ENCODE data around the gene SLC15A4. TPM values are rescaled to one million over a fixed set of nuclear protein-coding genes. Genes with fewer than 3 reads are reported as not detected.
A peak's percentile ranks its signal among the peaks of the same experiment; 100 is the strongest.

The SLC15A4 gene
- total RNA-seq, 1 donor: 49.2 TPM

GRCh38 chr12:128772249-128772648, 51.5 kb downstream of the SLC15A4 start:
- no peak for DNase-seq (ENCODE audit: low read depth)
- H3K4me3 ChIP-seq (ENCODE audit: low read depth, low read length): no peak overlapping the region
- no peak for TF ChIP-seq CTCF (IDR thresholded peaks at IDR 0.05; ENCODE audit: insufficient read depth, low read depth, low read length)

GRCh38 chr12:128771681-128772080, 52.1 kb downstream of the SLC15A4 start:
- no peak overlapping the region for H3K4me3 ChIP-seq (ENCODE audit: low read depth, low read length)
- DNase-seq (ENCODE audit: low read depth): peak; percentile 33
- TF ChIP-seq CTCF (IDR thresholded peaks at IDR 0.05; ENCODE audit: insufficient read depth, low read depth, low read length): no peak

GRCh38 chr12:128767518-128767917, 56.2 kb downstream of the SLC15A4 start:
- no peak for DNase-seq (ENCODE audit: low read depth)
- no peak overlapping the region for H3K4me3 ChIP-seq (ENCODE audit: low read depth, low read length)
- TF ChIP-seq CTCF (IDR thresholded peaks at IDR 0.05; ENCODE audit: insufficient read depth, low read depth, low read length): no peak

GRCh38 chr12:128766738-128767501, 56.8 kb downstream of the SLC15A4 start:
- no peak for DNase-seq (ENCODE audit: low read depth)
- no peak overlapping the region for H3K4me3 ChIP-seq (ENCODE audit: low read depth, low read length)
- TF ChIP-seq CTCF (IDR thresholded peaks at IDR 0.05; ENCODE audit: insufficient read depth, low read depth, low read length): no peak

- no peak for DNase-seq (ENCODE audit: low read depth)
- TF ChIP-seq CTCF (IDR thresholded peaks at IDR 0.05; ENCODE audit: insufficient read depth, low read depth, low read length): no peak
- no peak overlapping the region for H3K4me3 ChIP-seq (ENCODE audit: low read depth, low read length)
These were observed 60.4 kb downstream of the SLC15A4 start for GRCh38 chr12:128763395-128763794.

- no peak for DNase-seq (ENCODE audit: low read depth)
- TF ChIP-seq CTCF (IDR thresholded peaks at IDR 0.05; ENCODE audit: insufficient read depth, low read depth, low read length): no peak
- no peak overlapping the region for H3K4me3 ChIP-seq (ENCODE audit: low read depth, low read length)
These were observed 62.4 kb downstream of the SLC15A4 start for GRCh38 chr12:128761379-128761790.

GRCh38 chr12:128755566-128755965, 68.2 kb downstream of the SLC15A4 start:
- DNase-seq (ENCODE audit: low read depth): no peak
- TF ChIP-seq CTCF (IDR thresholded peaks at IDR 0.05; ENCODE audit: insufficient read depth, low read depth, low read length): no peak
- H3K4me3 ChIP-seq (ENCODE audit: low read depth, low read length): no peak overlapping the region

Data from fibroblast of villous mesenchyme (primary cell).